ENCODE data around the gene HES3.

Gene HES3

GRCh38 chr1:6273380-6273891 is 29.5 kb downstream of the HES3 start:
- Histone ChIP-seq H3K9me2 (replicated peaks; ENCODE audit: control insufficient read depth, low read length) (no peaks in the 10 kb centered on the region), H3K36me3 (ENCODE audit: control insufficient read depth, low read length) (no peaks in the 10 kb centered on the region), H3K4me1 (ENCODE audit: control insufficient read depth, low read length) (no peaks in the 10 kb centered on the region), H3K4me2 (ENCODE audit: low read length) (no peak overlapping the region), H3K9me3 (ENCODE audit: control insufficient read depth, insufficient read depth, low read length) (no peaks in the 10 kb centered on the region), H3K4me3 (ENCODE audit: low read length) (no peak overlapping the region), H3K27me3 (ENCODE audit: control insufficient read depth, low read length) (no peaks in the 10 kb centered on the region), H3F3A (ENCODE audit: control insufficient read depth, insufficient read depth) (no peaks in the 10 kb centered on the region), H3K79me2 (ENCODE audit: control insufficient read depth, low read length) (no peaks in the 10 kb centered on the region), H3K27ac (ENCODE audit: low read depth, low read length) (no peak overlapping the region), H4K20me1 (ENCODE audit: control insufficient read depth, insufficient read depth, low read depth, low read length) (no peaks in the 10 kb centered on the region)
- no peak for TF ChIP-seq CTCF (IDR thresholded peaks at IDR 0.05; ENCODE audit: low read depth, low read length, poor library complexity, severe bottlenecking)

GRCh38 chr1:6274102-6274501 is 30.1 kb downstream of the HES3 start:
- no peaks in the 10 kb centered on the region for H3K36me3 ChIP-seq (ENCODE audit: control insufficient read depth, low read length)
- H3K4me1 ChIP-seq (ENCODE audit: control insufficient read depth, low read length) = no peaks in the 10 kb centered on the region
- no peaks in the 10 kb centered on the region for H4K20me1 ChIP-seq (ENCODE audit: control insufficient read depth, insufficient read depth, low read depth, low read length)
- H3K27me3 ChIP-seq (ENCODE audit: control insufficient read depth, low read length) = no peaks in the 10 kb centered on the region
- H3K4me3 ChIP-seq (ENCODE audit: low read length) = no peak overlapping the region
- H3K27ac ChIP-seq (ENCODE audit: low read depth, low read length) = no peak overlapping the region
- H3K79me2 ChIP-seq (ENCODE audit: control insufficient read depth, low read length) = no peaks in the 10 kb centered on the region
- H3F3A ChIP-seq (ENCODE audit: control insufficient read depth, insufficient read depth) = no peaks in the 10 kb centered on the region
- H3K9me2 ChIP-seq (replicated peaks; ENCODE audit: control insufficient read depth, low read length) = no peaks in the 10 kb centered on the region
- H3K4me2 ChIP-seq (ENCODE audit: low read length) = no peak overlapping the region
- TF ChIP-seq EZH2phosphoT487 (IDR thresholded peaks at IDR 0.05; ENCODE audit: borderline replicate concordance, low read length) = no peak
- no peak for TF ChIP-seq CTCF (IDR thresholded peaks at IDR 0.05; ENCODE audit: low read depth, low read length, poor library complexity, severe bottlenecking)
- no peaks in the 10 kb centered on the region for H3K9me3 ChIP-seq (ENCODE audit: control insufficient read depth, insufficient read depth, low read length)

- H3K4me3 ChIP-seq (ENCODE audit: low read length) = no peak overlapping the region
- no peaks in the 10 kb centered on the region for H3F3A ChIP-seq (ENCODE audit: control insufficient read depth, insufficient read depth)
- no peak overlapping the region for H3K4me2 ChIP-seq (ENCODE audit: low read length)
- H3K79me2 ChIP-seq (ENCODE audit: control insufficient read depth, low read length) = no peaks in the 10 kb centered on the region
- H3K9me2 ChIP-seq (replicated peaks; ENCODE audit: control insufficient read depth, low read length) = no peaks in the 10 kb centered on the region
- no peaks in the 10 kb centered on the region for H3K27me3 ChIP-seq (ENCODE audit: control insufficient read depth, low read length)
- H3K27ac ChIP-seq (ENCODE audit: low read depth, low read length) = no peak overlapping the region
- no peaks in the 10 kb centered on the region for H3K36me3 ChIP-seq (ENCODE audit: control insufficient read depth, low read length)
- no peak for TF ChIP-seq EZH2phosphoT487 (IDR thresholded peaks at IDR 0.05; ENCODE audit: borderline replicate concordance, low read length)
- no peak for TF ChIP-seq CTCF (IDR thresholded peaks at IDR 0.05; ENCODE audit: low read depth, low read length, poor library complexity, severe bottlenecking)
- no peaks in the 10 kb centered on the region for H3K4me1 ChIP-seq (ENCODE audit: control insufficient read depth, low read length)
- H3K9me3 ChIP-seq (ENCODE audit: control insufficient read depth, insufficient read depth, low read length) = no peaks in the 10 kb centered on the region
- no peaks in the 10 kb centered on the region for H4K20me1 ChIP-seq (ENCODE audit: control insufficient read depth, insufficient read depth, low read depth, low read length)
Measured at GRCh38 chr1:6274622-6275139, 30.7 kb downstream of the HES3 start.

Data from DOHH2 (cell line).